DND-41 (cell line): Measurements from ENCODE around the gene ISG15.

Experiments used
- ATAC-seq: fragments of 200-7000 bp; cut with Tn5 transposase; 3 replicates; pipeline ENCODE4 v1.9.1; 2021; ENCODE audit warnings: low read depth; ENCODE audit not compliant: insufficient read depth
- DNase-seq: peaks from one replicate; pipeline ENCODE4 v3.0.0-alpha.2; 2020
- H2AFZ ChIP-seq: 2 replicates; pipeline ENCODE4 v1.6.0; 2012; ENCODE audit warnings: low read depth, low read length
- H3K27ac ChIP-seq: 2 replicates; pipeline ENCODE4 v1.5.1; 2012; ENCODE audit warnings: low read length, inconsistent platforms
- H3K27me3 ChIP-seq: fragments of 200-600 bp; sonication (generic); 2 replicates; pipeline ENCODE4 v1.6.0; 2012; ENCODE audit warnings: low read length, mild to moderate bottlenecking, inconsistent platforms; ENCODE audit not compliant: insufficient read depth, poor library complexity
- H3K36me3 ChIP-seq: 2 replicates; pipeline ENCODE4 v1.5.1; 2012; ENCODE audit warnings: low read length, inconsistent platforms; ENCODE audit not compliant: insufficient read depth
- H3K4me1 ChIP-seq: 2 replicates; pipeline ENCODE4 v1.5.1; 2012; ENCODE audit warnings: mild to moderate bottlenecking, low read length; ENCODE audit not compliant: insufficient read depth
- H3K4me2 ChIP-seq: 2 replicates; pipeline ENCODE4 v1.6.0; 2012; ENCODE audit warnings: mild to moderate bottlenecking, moderate library complexity, low read length, inconsistent platforms; ENCODE audit not compliant: insufficient read depth
- H3K4me3 ChIP-seq, 2 experiments: fragments of 200-600 bp in 1 of 2; shearing (Covaris generic) in 1 of 2; 2 replicates each; pipeline ENCODE4 v1.5.1; 2012 to 2016; ENCODE audit warnings: inconsistent platforms in 2 of 2, low read length in 2 of 2, mild to moderate bottlenecking in 2 of 2, low read depth in 1 of 2, moderate library complexity in 1 of 2
- H3K79me2 ChIP-seq: 2 replicates; pipeline ENCODE4 v1.6.0; 2012; ENCODE audit warnings: low read length, inconsistent platforms; ENCODE audit not compliant: insufficient read depth
- H3K9ac ChIP-seq: 2 replicates; pipeline ENCODE4 v1.6.0; 2012; ENCODE audit warnings: low read depth, mild to moderate bottlenecking, inconsistent platforms, low read length, moderate library complexity
- H3K9me3 ChIP-seq: 2 replicates; pipeline ENCODE4 v1.5.1; 2012; ENCODE audit warnings: low read length, moderate library complexity, mild to moderate bottlenecking, inconsistent platforms; ENCODE audit not compliant: insufficient read depth, severe bottlenecking
- H4K20me1 ChIP-seq: 2 replicates; pipeline ENCODE4 v1.6.0; 2012; ENCODE audit warnings: low read length; ENCODE audit not compliant: insufficient read depth
- EZH2 ChIP-seq: IDR thresholded peaks from 3 replicates; pipeline ENCODE4 v1.6.1; 2012; ENCODE audit warnings: borderline replicate concordance, low read depth, mild to moderate bottlenecking, moderate library complexity, low read length, inconsistent platforms; ENCODE audit not compliant: severe bottlenecking
- TF ChIP-seq, protein P1 (sequence below): IDR thresholded peaks from 2 replicates; pipeline ENCODE4 v1.5.1; 2012; ENCODE audit warnings: borderline replicate concordance, low read length, moderate library complexity, mild to moderate bottlenecking; ENCODE audit not compliant: poor library complexity, severe bottlenecking; ENCODE audit errors: extremely low read depth

Gene ISG15

DNA sequence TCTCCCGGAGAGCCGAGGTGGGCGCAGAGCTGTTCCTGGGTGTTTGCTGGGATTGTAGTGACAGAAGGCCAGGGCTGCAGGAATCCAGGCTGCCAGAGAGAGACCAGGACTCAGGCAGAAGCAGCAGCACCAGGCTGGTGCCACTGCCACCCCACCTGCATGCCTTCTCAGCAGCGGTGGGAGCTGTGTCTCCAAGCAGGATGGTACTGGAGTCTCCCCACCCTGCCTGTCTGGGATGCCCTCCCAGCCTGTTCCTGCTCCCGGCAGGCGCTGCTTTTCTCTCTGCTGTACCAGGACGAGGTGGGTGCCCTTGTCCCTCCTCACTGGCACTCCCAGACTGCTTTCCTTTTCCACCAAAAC is 8.9 kb upstream of the ISG15 start:
- peaks cover 18% of the 10 kb centered on the region for H4K20me1 ChIP-seq
- no peak overlapping the region for H3K9ac ChIP-seq
- no peak for ATAC-seq
- DNase-seq, result no peak
- TF ChIP-seq, protein P1, sequence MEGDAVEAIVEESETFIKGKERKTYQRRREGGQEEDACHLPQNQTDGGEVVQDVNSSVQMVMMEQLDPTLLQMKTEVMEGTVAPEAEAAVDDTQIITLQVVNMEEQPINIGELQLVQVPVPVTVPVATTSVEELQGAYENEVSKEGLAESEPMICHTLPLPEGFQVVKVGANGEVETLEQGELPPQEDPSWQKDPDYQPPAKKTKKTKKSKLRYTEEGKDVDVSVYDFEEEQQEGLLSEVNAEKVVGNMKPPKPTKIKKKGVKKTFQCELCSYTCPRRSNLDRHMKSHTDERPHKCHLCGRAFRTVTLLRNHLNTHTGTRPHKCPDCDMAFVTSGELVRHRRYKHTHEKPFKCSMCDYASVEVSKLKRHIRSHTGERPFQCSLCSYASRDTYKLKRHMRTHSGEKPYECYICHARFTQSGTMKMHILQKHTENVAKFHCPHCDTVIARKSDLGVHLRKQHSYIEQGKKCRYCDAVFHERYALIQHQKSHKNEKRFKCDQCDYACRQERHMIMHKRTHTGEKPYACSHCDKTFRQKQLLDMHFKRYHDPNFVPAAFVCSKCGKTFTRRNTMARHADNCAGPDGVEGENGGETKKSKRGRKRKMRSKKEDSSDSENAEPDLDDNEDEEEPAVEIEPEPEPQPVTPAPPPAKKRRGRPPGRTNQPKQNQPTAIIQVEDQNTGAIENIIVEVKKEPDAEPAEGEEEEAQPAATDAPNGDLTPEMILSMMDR, result no peak
- TF ChIP-seq EZH2, result no peak
- H3K27me3 ChIP-seq, result peaks cover 48% of the 10 kb centered on the region
- no peak overlapping the region for H3K4me3 ChIP-seq
- H3K36me3 ChIP-seq, result no peaks in the 10 kb centered on the region
- H3K4me2 ChIP-seq, result no peak overlapping the region
- no peaks in the 10 kb centered on the region for H3K9me3 ChIP-seq
- H3K4me1 ChIP-seq, result peaks cover under 1% of the 10 kb centered on the region; the same call in 1 of the 2 replicates
- H2AFZ ChIP-seq, result no peak overlapping the region
- H3K27ac ChIP-seq, result no peak overlapping the region
- no peaks in the 10 kb centered on the region for H3K79me2 ChIP-seq

DNA sequence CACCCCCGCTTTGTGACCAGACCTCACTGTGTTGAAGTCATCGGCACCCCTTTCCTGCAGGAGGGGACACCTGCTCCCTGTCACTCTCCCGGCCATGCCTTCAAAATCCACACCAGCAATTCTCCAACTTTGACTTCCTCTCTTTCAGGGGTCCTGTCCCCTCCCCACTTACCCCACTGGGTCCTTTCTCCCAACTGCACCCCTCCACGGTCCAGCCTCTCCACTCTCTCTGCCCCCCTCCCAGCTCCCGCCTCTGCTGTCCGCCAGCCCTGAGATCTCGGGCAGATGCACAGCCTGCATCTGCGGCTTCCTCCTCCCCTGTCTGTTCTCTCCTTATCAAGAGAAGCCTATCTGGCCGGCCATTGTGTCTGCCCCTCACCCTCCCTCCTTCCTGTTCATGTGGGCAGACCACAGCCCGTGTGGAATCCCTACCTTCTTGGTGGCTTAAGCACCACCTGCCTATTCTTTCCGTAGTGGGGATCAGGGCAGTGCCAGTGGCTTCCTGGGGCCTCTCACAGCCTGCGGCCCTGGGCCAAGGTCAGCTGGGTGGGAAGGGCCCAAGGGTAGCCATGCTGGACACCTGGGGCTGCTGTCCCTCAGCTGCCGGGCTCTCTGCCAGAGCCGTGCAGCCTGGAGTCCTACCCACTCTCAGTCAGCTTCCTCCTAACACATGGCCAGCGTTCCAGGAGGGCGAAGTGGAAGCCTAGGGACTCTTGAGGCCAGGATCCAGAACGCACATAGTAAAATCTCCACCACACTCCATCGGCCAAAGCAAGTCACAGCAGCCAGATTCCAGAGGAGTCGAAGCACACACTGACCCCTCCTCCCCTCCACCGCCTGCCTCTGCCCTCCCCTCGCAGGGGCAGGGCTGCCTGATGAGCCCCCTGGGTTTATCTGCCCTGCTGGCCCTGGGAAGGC is 8.3 kb upstream of the ISG15 start:
- H4K20me1 ChIP-seq, result peaks cover 18% of the 10 kb centered on the region
- no peaks in the 10 kb centered on the region for H3K79me2 ChIP-seq
- H3K9me3 ChIP-seq, result no peaks in the 10 kb centered on the region
- peaks cover 43% of the 10 kb centered on the region for H3K27me3 ChIP-seq
- H3K27ac ChIP-seq, result no peak overlapping the region
- TF ChIP-seq, protein P1, result no peak
- peak; percentile 76 for TF ChIP-seq EZH2
- ATAC-seq (peak; percentile 44; the same call in 2 of the 3 replicates), DNase-seq (no peak)
- no peak overlapping the region for H3K4me2 ChIP-seq
- no peaks in the 10 kb centered on the region for H3K4me1 ChIP-seq
- no peak overlapping the region for H3K9ac ChIP-seq
- no peak overlapping the region for H2AFZ ChIP-seq
- H3K36me3 ChIP-seq, result no peaks in the 10 kb centered on the region
- no peak overlapping the region for H3K4me3 ChIP-seq

DNA sequence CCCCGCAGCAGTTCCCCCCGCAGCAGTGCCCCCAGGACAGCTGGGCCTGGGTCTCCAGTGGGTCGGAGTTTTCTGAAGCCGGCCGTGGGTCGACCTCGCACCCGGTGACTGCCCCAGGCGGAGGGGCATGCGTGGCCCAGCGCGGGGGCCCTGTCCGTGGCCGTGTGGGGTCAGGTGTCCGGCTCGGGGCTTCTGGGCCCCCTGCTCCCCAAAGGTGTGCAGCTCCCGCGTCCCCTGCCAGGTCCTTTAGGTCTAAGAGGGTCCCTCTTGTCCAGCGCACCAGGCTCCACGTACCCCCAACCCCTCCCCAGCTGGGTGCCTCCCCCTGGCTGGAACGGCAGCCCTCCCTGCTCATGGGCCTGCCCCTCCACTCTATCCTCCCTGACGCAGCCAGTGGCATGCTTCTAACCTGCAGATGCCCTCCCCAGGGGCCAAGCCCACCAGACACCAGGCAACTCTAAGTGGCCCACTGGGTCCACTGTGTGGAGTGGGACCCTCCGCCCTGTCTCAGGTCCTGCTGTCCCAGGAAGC is 7.5 kb upstream of the ISG15 start:
- no peak overlapping the region for H3K4me3 ChIP-seq
- H4K20me1 ChIP-seq, result peaks cover 12% of the 10 kb centered on the region
- H3K4me2 ChIP-seq, result no peak overlapping the region
- no peak overlapping the region for H2AFZ ChIP-seq
- peaks cover 35% of the 10 kb centered on the region for H3K27me3 ChIP-seq
- no peaks in the 10 kb centered on the region for H3K4me1 ChIP-seq
- no peaks in the 10 kb centered on the region for H3K36me3 ChIP-seq
- H3K79me2 ChIP-seq, result no peaks in the 10 kb centered on the region
- TF ChIP-seq EZH2, result no peak
- TF ChIP-seq, protein P1, result no peak
- no peak overlapping the region for H3K9ac ChIP-seq
- H3K27ac ChIP-seq, result no peak overlapping the region
- DNase-seq, result no peak
- no peaks in the 10 kb centered on the region for H3K9me3 ChIP-seq
- no peak for ATAC-seq
